Astrocyte (in vitro differentiated cells and primary cell): ENCODE measurements around the gene ARL15.

Source experiments
- CTCF ChIP-seq: IDR thresholded peaks from 2 replicates; pipeline ENCODE4 v1.5.1; 2011; ENCODE audit warnings: low read depth, mild to moderate bottlenecking, inconsistent platforms, low read length, moderate library complexity; ENCODE audit not compliant: insufficient read depth
- EZH2 ChIP-seq: IDR thresholded peaks from 2 replicates; pipeline ENCODE4 v1.6.1; 2012; ENCODE audit warnings: mild to moderate bottlenecking, low read length, inconsistent platforms; ENCODE audit not compliant: insufficient read depth

DNA sequence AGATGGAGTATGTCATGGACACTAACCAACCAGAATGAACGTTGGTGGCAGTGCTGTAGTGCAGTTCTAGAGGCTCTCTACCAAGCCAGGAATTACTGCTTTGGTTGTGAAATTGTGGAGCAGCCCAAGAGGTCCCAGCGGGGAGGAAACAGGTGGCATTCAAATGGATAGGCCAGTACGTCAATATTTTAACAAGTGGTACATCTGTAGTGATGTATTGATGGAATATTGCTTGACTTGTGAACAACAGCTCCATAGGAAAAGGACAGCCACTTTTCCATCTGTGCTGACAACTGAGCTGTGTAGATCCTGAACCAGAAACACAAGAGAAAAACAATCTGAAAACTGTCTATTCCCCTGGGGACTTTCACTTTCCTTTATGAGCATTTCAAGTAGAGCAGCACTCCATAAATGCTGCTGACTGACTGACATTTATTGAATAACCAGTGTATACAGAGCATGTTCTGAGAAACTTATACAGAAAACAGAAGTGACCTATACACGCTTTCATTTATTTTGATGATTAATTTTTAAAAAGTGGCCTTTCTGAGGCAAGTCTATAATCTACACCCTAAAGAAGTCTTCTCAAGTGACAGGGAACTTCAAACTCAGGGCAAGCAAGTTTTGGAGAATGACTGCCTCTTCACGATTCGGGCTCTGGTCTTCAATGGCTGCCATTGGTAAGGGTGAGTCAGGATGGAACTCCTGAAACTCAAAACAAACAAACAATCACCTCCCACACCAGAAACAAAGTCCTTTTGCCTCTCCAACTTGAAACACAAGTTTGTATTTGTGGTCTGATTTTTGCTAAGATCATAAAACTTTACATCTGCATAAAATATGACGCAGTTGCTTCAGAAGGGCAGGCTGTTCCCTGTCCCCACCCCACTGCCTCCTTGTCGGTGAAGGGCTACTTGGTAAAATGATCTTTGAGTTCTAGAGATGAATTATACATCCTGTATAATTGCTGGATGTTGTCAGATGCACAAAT, 387.6 kb downstream of the ARL15 start:
- no peak for TF ChIP-seq CTCF
- TF ChIP-seq EZH2: no peak
